DND-41 (cell line): ENCODE results near the gene TOE1.

Experiments used
- CTCF ChIP-seq: IDR thresholded peaks from 2 replicates; pipeline ENCODE4 v1.5.1; 2012; ENCODE audit warnings: borderline replicate concordance, low read length, moderate library complexity, mild to moderate bottlenecking; ENCODE audit not compliant: poor library complexity, severe bottlenecking; ENCODE audit errors: extremely low read depth
- EZH2 ChIP-seq: IDR thresholded peaks from 3 replicates; pipeline ENCODE4 v1.6.1; 2012; ENCODE audit warnings: borderline replicate concordance, low read depth, mild to moderate bottlenecking, moderate library complexity, low read length, inconsistent platforms; ENCODE audit not compliant: severe bottlenecking

GRCh38 chr1:45337630-45338325 lies 2.2 kb upstream of the TOE1 start:
- no peak for TF ChIP-seq CTCF
- no peak for TF ChIP-seq EZH2
